GM12878 (cell line): Measurements from ENCODE around the gene SEMA4D. TPM values are rescaled to one million over a fixed set of nuclear protein-coding genes. Genes with fewer than 3 reads are reported as not detected.

Experiments used
- ATF7 ChIP-seq: fragments of 450-650 bp; IDR thresholded peaks from 2 replicates; pipeline ENCODE4 v1.6.1; 2016; ENCODE audit warnings: low read depth, mild to moderate bottlenecking
- CHD1 ChIP-seq: IDR thresholded peaks from 2 replicates; pipeline ENCODE4 v1.6.1; 2012; ENCODE audit warnings: low read depth, low read length, improper control_type of control experiment
- CREM ChIP-seq: IDR thresholded peaks from 2 replicates; pipeline ENCODE4 v1.6.1; 2014; ENCODE audit warnings: antibody characterized with exemption, low read depth
- DPF2 ChIP-seq: fragments of 450-650 bp; IDR thresholded peaks from 2 replicates; pipeline ENCODE4 v1.6.1; 2017; ENCODE audit warnings: mild to moderate bottlenecking
- GATAD2B ChIP-seq: fragments of 450-650 bp; conservative IDR thresholded peaks from 2 replicates; pipeline ENCODE4 v1.6.1; 2017; ENCODE audit warnings: low read depth, mild to moderate bottlenecking, moderate library complexity
- JUNB ChIP-seq: IDR thresholded peaks from 2 replicates; pipeline ENCODE4 v1.6.1; 2016; ENCODE audit warnings: antibody characterized with exemption, mild to moderate bottlenecking
- KLF5 ChIP-seq: fragments of 450-650 bp; IDR thresholded peaks from 2 replicates; pipeline ENCODE4 v1.6.1; 2014; ENCODE audit warnings: mild to moderate bottlenecking; ENCODE audit not compliant: partially characterized antibody
- LARP7 ChIP-seq: fragments of 450-650 bp; IDR thresholded peaks from 2 replicates; pipeline ENCODE4 v1.6.1; 2017; ENCODE audit warnings: mild to moderate bottlenecking
- NFYB ChIP-seq: IDR thresholded peaks from 2 replicates; pipeline ENCODE4 v1.6.1; 2011; ENCODE audit warnings: low read depth, mild to moderate bottlenecking, low read length, improper control_type of control experiment, moderate library complexity; ENCODE audit not compliant: insufficient read depth
- NR2C1 ChIP-seq: fragments of 450-650 bp; IDR thresholded peaks from 2 replicates; pipeline ENCODE4 v1.6.1; 2017; ENCODE audit warnings: antibody characterized with exemption, mild to moderate bottlenecking, moderate library complexity
- NR2C2 ChIP-seq: IDR thresholded peaks from 2 replicates; pipeline ENCODE4 v1.6.1; 2011; ENCODE audit warnings: borderline replicate concordance, low read depth; ENCODE audit not compliant: control insufficient read depth, insufficient read length
- PAX5 ChIP-seq: IDR thresholded peaks from 2 replicates; pipeline ENCODE4 v1.6.1; 2011; ENCODE audit warnings: low read depth, low read length, borderline replicate concordance
- POLR2AphosphoS2 ChIP-seq: IDR thresholded peaks from 2 replicates; pipeline ENCODE4 v1.6.1; 2011; ENCODE audit warnings: low read depth, mild to moderate bottlenecking, low read length, improper control_type of control experiment, moderate library complexity
- RAD51 ChIP-seq: fragments of 450-650 bp; IDR thresholded peaks from 2 replicates; pipeline ENCODE4 v1.6.1; 2016; ENCODE audit warnings: moderate library complexity, mild to moderate bottlenecking, inconsistent platforms
- SIN3A ChIP-seq: IDR thresholded peaks from 2 replicates; pipeline ENCODE4 v1.6.1; 2012; ENCODE audit warnings: low read depth, low read length, improper control_type of control experiment
- SRF ChIP-seq, 2 experiments: IDR thresholded peaks; 2 replicates each; pipeline ENCODE4 v1.6.1; 2011; ENCODE audit warnings: low read depth in 2 of 2, low read length in 2 of 2, mild to moderate bottlenecking in 1 of 2, moderate library complexity in 1 of 2
- SUPT20H ChIP-seq: IDR thresholded peaks from 2 replicates; pipeline ENCODE4 v1.6.1; 2011; ENCODE audit warnings: low read depth, mild to moderate bottlenecking, low read length, moderate library complexity, borderline replicate concordance; ENCODE audit not compliant: control insufficient read depth
- SUZ12 ChIP-seq: fragments of 200-600 bp; sonication (generic); IDR thresholded peaks from one replicate; pipeline ENCODE4 v1.6.1; 2018; ENCODE audit warnings: antibody characterized with exemption, mild to moderate bottlenecking; ENCODE audit not compliant: unreplicated experiment
- TBL1XR1 ChIP-seq: IDR thresholded peaks from 2 replicates; pipeline ENCODE4 v1.6.1; 2012; ENCODE audit warnings: low read depth, low read length, improper control_type of control experiment
- TCF12 ChIP-seq: IDR thresholded peaks from 2 replicates; pipeline ENCODE4 v1.6.1; 2011; ENCODE audit warnings: low read depth, mild to moderate bottlenecking, low read length
- TCF3 ChIP-seq: IDR thresholded peaks from 2 replicates; pipeline ENCODE4 v1.6.1; 2012; ENCODE audit warnings: low read depth, mild to moderate bottlenecking, low read length, borderline replicate concordance; ENCODE audit not compliant: insufficient read depth
- polyA plus RNA-seq, 11 experiments: library from polyadenylated mRNA; depleted of rRNA in 4 of 11; unstranded in 6 of 11; stranded (reverse) in 5 of 11; fragments of >200 nt; fragmentation: Nextera tagmentation in 4 of 11; fragmentation: Illumina TruSeq in 1 of 11; extraction: Ambion mirVana in 4 of 11; extraction: Trizol in 1 of 11; gene quantifications; 1 replicate in 1 of 11; 2 replicates in 10 of 11; pipeline versions ENCODE4 v1.2.1 to v1.2.3, GENCODE V29; 2011 to 2016; ENCODE audit warnings: inconsistent platforms in 2 of 11, missing spikeins in 2 of 11, low read depth in 1 of 11
- total RNA-seq, 4 experiments: library from RNA; depleted of rRNA in 3 of 4; stranded (reverse); fragments of >200 nt in 3 of 4; fragmentation: Illumina TruSeq in 1 of 4; extraction: Trizol in 1 of 4; gene quantifications; 2 replicates each; pipeline versions ENCODE4 v1.2.1 to v1.2.3, GENCODE V29; 2013 to 2021
- TF ChIP-seq, protein P1 (sequence below): fragments of 450-650 bp; IDR thresholded peaks from 2 replicates; pipeline ENCODE4 v1.6.1; 2017; ENCODE audit warnings: borderline replicate concordance
- TF ChIP-seq, protein P2 (sequence below): IDR thresholded peaks from 2 replicates; pipeline ENCODE4 v1.6.1; 2012; ENCODE audit warnings: low read depth, low read length, improper control_type of control experiment
- TF ChIP-seq, protein P3 (sequence below): IDR thresholded peaks from 2 replicates; pipeline ENCODE4 v1.6.1; 2011; ENCODE audit warnings: low read depth, low read length, improper control_type of control experiment, borderline replicate concordance

Gene SEMA4D
- total and polyA plus RNA-seq, 10 of the 15 experiments (the other 5 are each of a cell fraction or from before 2014, with no cell fraction given): 15.1 to 136 (median 39.6) TPM

DNA sequence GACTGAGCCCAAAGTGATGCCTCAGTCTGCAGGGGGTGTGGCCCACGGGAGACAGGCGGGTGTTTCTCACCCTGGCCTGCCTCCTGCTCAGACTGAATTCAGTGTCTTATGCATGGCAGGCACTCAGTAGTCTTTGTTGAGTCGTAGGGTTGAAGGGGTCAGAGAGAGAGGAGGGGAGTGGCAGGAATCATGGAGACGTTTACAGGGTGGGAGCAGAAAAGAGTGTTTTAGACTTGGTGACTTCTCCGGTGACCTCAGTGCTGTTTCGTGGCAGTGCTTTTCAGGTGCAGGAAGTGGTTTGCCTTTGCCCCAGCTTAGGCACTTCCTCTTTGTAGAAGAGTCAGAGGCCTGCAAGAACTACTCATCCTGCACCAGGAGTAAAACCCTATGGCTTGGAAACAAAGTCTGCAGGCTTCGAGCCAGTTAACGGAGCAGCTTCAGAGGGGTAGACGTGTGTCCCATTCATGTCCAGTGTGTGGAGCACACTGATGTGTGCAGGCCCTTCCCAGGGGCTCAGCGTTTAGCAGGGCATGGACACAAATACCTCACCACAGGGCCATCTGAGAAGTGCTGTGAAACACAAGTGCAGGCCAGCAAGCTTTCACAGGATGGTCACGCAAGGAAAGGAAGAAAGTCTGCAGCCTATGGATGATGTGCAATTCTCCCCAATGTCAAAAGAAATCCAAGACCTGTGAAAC is 24.5 kb upstream of the SEMA4D start (continued):
- TF ChIP-seq CHD1 (no peak), TCF3 (peak; percentile 84; the same call in 1 of the 2 replicates), LARP7 (peak; percentile 47; the same call in 1 of the 2 replicates), SIN3A (no peak), TBL1XR1 (no peak), SUPT20H (no peak), ATF7 (peak; percentile 84), PAX5 (peak; percentile 45; the same call in 1 of the 2 replicates), JUNB (no peak), NFYB (no peak), SUZ12 (no peak), KLF5 (no peak), NR2C1 (peak; percentile 63), CREM (peak; percentile 79), NR2C2 (no peak), SRF (IDR thresholded peaks at IDR 0.05; ENCODE audit: low read depth in 2 of 2, low read length in 2 of 2) (peak; percentile 15 to 69; a peak in 1 of 4 replicates), TCF12 (no peak; the same call in 1 of the 2 replicates), DPF2 (peak; percentile 79), GATAD2B (peak; percentile 80), POLR2AphosphoS2 (no peak), RAD51 (no peak)
- TF ChIP-seq, protein P1, sequence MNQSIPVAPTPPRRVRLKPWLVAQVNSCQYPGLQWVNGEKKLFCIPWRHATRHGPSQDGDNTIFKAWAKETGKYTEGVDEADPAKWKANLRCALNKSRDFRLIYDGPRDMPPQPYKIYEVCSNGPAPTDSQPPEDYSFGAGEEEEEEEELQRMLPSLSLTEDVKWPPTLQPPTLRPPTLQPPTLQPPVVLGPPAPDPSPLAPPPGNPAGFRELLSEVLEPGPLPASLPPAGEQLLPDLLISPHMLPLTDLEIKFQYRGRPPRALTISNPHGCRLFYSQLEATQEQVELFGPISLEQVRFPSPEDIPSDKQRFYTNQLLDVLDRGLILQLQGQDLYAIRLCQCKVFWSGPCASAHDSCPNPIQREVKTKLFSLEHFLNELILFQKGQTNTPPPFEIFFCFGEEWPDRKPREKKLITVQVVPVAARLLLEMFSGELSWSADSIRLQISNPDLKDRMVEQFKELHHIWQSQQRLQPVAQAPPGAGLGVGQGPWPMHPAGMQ: no peak
- TF ChIP-seq, protein P2, sequence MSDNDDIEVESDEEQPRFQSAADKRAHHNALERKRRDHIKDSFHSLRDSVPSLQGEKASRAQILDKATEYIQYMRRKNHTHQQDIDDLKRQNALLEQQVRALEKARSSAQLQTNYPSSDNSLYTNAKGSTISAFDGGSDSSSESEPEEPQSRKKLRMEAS: no peak
- TF ChIP-seq, protein P3, sequence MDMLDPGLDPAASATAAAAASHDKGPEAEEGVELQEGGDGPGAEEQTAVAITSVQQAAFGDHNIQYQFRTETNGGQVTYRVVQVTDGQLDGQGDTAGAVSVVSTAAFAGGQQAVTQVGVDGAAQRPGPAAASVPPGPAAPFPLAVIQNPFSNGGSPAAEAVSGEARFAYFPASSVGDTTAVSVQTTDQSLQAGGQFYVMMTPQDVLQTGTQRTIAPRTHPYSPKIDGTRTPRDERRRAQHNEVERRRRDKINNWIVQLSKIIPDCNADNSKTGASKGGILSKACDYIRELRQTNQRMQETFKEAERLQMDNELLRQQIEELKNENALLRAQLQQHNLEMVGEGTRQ: no peak
